NCI-H510A (cell line): Measurements from ENCODE around the gene TBX21.
"Not testable (repeated sequence)": the region's sequence is repeated elsewhere in the genome, so short reads cannot be mapped to it uniquely, and the experiment has no call there.

ENCODE experiments used
- DNase-seq: peaks from one replicate; lab custom pipeline; 2025; lab: John Stamatoyannopoulos, UW

Gene TBX21

DNA sequence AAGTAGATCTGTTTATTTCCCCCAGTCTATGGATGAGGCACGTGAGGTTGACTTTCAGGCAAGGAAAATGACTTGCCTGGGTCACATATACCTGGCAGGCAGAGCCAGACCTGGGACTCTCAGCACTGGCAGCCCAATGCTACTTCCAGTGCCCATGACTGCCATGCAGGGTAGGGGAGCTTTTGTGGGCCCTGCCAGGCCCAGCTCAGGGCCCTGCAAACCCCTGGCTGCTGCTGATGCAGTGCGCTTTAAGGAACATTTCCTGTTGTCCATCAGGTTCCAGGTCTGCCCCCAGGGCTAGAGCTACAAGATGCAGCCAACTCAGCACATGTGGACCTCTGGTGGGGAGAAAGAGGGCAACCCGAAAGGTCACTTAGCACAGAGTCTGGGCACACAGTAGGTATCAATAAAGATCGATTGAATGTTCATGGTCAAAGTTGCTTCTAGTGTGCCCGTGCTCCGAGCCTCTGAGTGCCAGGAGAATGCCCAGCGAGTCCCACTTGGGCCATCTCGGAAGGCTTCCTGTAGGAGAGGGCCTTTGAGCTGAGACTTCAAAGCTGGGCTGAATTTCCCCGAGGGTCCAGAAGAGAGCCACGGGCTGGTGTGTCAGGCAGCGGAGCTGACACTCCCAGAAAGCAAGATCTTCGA, 513 bp upstream of the TBX21 start:
- no peak for DNase-seq

DNA sequence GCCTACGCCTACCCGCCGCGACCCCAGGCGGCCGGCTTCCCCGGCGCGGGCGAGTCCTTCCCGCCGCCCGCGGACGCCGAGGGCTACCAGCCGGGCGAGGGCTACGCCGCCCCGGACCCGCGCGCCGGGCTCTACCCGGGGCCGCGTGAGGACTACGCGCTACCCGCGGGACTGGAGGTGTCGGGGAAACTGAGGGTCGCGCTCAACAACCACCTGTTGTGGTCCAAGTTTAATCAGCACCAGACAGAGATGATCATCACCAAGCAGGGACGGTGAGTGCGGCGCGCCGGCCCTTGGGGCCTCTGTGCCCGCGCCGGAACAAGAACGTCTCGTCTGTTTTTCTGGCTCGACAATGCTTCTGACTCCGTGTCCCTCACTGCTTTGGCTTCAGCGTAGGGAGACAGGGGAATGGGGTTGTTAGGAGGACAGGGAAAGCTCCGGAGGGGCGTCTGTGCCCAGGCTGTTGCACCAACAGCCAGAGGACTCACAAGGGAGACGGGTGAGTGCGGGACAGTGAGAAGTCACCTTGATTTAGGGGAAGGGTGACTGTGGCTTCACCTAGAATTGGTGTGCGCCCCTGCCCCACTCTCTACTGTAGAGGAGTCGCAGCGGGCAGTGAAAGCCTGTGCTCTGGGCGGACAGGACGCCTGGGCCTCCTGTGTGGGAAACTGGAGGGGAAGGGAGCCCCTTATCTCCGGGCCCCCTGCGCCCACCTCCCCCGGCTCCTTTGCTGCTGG, 806 bp downstream of the TBX21 start:
- no peak for DNase-seq

DNA sequence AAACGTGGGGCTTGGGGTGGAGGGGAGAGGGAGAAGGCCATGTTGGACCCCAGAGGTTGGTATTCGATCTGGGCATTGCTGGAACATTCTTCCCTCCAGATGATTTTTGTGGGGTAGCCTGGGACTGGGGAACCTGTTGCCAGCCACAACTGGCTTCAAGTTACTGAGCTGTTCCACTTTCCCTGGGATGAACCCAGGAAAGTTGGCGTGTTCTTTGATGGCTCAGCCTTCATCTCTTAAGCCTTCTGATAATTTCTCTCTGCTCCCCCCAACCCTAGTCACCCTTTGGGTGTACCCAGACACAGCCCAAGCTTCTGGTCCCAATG, 2.1 kb downstream of the TBX21 start:
- no peak for DNase-seq

DNA sequence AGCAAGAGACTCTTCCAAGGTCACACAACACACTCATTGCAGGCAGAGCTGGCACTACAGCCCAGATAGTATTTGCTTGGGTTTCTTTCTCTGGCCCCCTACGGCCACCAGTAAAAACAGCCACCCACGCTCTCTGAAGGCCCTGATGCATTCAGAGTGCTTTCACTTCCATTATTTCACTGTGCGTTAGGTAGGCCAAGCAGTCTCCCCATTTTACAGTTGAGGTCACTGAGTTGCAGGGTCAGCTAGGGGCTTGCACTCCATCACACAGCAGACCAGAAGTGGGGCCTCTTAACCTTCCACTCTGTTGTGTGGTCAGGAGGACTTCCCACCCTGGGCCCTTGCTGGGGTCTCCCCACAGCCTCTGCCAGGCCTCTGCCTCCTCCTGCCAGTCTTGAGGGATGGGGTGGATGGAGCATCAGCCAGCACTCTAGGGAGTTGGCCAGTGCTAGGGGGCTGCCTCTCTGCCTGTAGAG, 2.5 kb downstream of the TBX21 start:
- DNase-seq, result no peak

DNA sequence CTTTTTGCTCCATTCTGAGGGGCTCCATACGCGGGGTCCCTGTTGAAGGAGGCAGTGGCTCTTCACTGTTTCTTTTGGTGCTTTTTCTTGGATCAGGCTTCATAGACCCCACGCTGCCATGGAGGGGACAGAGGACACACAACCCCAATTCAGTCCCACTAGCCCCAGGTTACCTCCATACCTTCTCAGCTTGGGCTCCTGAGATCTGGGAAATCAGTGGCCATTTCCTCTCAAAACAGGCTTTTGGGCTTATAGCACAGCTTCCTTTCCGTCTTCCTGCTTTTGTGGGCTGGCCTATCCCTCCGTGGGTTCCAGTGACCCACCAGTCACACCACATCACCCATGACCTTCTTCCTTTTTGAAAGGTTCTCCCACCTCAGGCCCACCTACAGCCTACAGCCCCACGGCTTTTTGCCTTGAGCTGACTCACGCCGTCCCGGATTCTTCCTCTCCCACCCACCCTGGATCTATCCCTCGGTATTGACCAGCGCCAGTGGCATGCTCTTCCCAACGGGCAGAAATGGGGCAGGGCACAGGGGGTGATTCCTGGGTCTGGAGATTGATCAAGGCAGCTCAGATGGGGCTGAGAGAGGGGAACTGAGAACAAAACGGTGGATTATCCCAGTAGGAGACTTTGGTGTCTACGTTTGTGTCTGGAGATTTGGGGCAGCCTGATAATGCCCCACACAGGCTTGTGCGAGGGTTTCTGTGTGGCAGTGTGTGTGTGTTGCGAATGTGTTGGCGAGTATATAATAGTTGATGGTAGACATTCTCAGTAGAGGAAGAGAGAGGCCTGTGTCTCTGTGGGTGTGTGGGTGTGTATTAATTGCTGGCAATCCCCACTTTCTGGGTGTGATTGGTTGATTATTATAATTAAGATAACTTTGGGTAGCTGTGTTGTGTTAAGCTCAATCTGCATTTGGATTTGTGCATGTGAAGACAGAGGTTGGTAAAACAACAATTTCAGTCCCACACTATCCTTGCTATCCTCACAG, 3.8 kb downstream of the TBX21 start:
- DNase-seq, result no peak

DNA sequence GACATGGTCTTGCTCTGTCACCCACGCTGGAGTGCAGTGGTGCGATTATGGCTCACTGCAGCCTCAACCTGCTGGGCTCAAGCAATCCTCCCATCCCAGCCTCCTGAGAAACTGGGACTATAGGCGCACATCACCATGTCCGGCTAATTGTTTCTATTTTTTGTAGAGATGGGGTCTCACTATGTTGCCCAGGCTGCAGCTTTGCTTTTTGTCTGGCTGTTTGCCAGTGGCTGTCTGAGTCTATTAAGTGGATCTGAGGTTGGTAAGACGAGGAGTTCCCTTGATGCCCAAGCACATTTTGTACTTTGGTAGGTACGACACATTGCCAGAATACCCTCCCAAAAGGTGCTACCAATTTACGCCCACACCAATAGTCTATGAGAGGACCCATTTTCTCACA, 5.1 kb downstream of the TBX21 start:
- no peak for DNase-seq

DNA sequence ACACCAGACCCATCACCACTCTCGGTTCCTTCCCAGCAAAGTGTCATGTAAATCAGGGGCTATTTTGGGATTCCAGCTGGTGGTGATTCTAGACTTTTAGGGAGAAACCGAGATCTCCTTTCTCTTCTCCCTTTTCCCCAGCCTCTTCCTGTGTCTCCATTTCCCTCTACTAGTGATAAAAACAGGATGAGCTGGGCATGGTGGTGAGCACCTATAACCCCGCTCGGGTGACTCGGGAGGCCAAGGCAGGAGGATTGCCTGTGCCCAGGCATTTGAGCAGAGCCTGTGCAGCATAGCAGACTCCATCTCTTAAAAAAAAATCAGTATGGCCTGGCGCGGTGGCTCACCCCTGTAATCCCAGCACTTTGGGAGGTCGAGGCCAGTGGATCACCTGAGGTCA, 6.1 kb downstream of the TBX21 start:
- no peak for DNase-seq

DNA sequence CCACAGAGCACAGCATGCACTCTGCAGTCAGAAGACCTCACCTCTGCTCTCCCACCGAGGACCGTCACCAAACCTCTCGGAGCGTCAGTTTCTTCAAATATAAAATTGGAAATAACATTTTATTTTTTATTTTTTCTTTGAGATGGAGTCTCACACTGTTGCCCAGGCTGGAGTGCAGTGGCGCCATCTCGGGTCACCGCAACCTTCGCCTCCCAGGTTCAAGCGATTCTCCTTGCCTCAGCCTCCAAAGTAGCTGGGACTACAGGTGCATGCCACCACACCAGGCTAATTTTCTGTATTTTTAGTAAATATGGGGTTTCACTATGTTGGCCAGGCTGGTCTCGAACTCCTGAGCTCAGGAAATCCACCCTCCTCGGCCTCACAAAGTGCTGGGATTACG, 6.9 kb downstream of the TBX21 start:
- DNase-seq, result not testable (repeated sequence)

DNA sequence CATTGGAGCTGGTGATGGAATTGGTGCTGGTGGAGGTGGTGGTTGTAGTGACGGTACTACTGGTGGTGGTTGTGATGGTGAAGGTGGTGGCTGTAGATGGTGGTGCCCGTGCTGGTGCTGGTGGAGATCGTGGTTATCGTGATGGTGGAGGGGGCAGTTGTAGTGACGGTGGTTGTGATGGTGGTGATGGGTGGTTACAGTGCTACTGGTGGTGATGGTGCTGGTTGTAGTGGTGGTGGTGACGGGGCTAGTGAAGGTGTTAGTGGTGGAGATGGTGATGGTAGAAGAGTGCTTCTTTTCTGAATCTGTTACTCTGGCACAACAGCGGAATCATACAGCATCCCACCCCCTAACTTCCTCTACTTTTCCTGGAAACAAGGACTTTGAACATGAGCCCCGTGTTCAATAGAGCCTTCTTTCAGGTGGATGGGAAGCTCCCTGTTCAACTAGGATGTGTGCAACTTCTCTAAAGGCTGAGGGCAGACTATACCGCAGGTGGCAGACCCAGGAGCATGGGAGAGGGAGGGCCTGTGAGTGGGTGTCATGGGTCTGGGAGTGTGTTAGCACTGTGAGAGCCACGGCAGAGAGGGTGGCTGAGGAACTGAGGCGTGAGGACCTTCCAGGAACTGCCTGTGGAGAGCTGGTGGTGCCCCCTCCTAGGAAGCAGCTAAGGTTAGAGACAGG, 8.2 kb downstream of the TBX21 start:
- DNase-seq, result no peak

DNA sequence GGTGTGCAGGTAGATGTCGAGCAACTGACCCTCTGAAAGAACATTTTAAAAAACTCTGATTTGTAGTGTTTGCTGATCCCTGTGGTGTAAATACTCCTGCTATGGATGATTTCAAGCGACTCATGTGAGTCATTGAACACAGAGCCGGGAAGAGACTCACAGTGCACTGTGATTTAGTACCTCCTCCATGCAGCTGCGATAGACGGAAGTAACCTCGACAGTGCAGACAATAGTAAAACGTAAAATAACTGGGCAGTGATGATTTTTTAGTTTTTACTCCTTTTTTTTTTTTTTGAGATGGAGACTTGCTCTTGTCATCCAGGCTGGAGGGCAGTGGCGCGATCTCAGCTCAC, 8.7 kb downstream of the TBX21 start:
- no peak for DNase-seq

DNA sequence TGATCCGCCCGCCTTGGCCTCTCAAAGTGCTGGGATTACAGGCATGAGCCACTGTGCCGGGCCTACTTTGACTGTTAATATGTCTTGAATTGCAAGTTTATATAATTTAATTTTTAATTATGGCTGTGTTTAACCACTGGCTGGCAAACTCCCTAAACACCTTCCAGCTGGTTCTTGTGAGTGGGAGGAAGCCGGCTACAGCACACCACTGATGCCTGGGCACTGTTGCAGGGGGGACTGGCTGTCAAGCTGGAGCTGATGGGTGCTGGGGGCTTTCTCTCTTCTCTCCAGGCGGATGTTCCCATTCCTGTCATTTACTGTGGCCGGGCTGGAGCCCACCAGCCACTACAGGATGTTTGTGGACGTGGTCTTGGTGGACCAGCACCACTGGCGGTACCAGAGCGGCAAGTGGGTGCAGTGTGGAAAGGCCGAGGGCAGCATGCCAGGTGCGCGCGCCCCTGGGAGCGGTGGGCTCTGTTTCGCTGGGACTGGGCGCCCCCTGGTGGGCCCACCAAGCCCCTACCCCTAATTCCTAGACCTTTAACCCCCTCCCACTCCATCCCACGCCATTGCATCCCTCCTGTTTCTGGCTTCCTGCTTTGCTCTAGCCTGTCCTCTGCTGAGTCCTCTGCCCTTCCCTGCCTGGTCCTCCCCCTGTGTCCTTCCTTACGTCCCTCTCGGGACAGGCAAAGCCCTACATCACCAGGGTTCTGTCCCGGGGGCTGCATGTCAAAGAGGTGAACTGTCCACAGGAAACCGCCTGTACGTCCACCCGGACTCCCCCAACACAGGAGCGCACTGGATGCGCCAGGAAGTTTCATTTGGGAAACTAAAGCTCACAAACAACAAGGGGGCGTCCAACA, 9.5 kb downstream of the TBX21 start:
- no peak for DNase-seq

DNA sequence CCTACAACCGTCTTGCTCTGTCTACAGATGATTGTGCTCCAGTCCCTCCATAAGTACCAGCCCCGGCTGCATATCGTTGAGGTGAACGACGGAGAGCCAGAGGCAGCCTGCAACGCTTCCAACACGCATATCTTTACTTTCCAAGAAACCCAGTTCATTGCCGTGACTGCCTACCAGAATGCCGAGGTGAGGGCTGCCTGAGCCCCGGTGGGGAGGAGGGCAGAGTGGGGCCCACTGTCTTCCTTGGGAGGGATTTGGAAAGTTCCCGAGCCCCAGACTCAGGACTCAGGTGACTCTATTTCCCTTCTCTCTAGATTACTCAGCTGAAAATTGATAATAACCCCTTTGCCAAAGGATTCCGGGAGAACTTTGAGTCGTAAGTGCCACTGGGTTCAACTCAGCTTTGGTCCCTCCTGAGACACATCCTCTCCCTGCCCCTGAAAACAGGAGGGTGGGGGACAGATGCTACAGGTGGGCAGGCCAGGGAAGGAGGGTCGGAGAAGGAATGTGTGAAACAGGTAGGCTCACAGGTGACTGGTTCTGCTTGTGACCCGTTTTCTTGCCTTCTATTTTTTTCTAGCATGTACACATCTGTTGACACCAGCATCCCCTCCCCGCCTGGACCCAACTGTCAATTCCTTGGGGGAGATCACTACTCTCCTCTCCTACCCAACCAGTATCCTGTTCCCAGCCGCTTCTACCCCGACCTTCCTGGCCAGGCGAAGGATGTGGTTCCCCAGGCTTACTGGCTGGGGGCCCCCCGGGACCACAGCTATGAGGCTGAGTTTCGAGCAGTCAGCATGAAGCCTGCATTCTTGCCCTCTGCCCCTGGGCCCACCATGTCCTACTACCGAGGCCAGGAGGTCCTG, 11.4 kb downstream of the TBX21 start:
- DNase-seq, result no peak

DNA sequence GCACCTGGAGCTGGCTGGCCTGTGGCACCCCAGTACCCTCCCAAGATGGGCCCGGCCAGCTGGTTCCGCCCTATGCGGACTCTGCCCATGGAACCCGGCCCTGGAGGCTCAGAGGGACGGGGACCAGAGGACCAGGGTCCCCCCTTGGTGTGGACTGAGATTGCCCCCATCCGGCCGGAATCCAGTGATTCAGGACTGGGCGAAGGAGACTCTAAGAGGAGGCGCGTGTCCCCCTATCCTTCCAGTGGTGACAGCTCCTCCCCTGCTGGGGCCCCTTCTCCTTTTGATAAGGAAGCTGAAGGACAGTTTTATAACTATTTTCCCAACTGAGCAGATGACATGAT, 12.0 kb downstream of the TBX21 start:
- no peak for DNase-seq

DNA sequence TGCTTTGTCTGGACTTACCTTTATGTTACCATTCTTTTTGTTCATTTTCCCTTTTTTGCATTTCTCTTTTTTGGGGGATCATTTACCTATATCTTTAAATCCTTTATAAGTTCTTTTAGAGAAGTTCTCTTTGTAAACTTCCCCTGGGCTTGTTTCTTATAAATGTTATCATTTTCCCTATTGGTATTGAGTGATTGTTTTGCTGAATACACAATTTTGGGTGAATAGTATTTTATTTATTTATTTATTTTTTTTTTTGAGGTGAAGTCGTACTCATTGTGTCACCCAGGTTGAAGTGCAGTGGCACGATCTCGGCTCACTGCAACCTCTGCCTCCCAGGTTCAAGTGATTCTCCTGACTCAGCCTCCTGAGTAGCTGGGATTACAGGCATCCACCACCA, 18.4 kb downstream of the TBX21 start:
- no peak for DNase-seq

DNA sequence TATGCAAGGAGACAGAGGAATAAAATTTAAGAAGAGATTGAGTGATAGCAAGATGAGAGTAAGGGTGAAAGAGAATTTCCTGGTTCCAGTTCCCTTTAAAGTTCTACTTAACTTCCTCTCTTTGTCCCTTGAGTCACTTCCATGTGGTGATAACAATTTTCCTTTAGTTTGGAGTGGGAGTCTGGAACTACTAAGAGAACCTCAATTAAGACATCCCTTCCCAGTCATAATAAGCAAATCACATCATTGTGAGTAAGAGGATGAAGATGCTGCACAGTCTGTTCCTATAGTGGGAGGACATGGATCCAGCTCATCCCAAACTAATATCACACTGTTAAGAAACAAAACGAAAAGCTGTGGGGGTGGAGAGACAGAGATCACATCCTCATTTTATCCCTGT, 24.4 kb downstream of the TBX21 start:
- DNase-seq, result no peak

DNA sequence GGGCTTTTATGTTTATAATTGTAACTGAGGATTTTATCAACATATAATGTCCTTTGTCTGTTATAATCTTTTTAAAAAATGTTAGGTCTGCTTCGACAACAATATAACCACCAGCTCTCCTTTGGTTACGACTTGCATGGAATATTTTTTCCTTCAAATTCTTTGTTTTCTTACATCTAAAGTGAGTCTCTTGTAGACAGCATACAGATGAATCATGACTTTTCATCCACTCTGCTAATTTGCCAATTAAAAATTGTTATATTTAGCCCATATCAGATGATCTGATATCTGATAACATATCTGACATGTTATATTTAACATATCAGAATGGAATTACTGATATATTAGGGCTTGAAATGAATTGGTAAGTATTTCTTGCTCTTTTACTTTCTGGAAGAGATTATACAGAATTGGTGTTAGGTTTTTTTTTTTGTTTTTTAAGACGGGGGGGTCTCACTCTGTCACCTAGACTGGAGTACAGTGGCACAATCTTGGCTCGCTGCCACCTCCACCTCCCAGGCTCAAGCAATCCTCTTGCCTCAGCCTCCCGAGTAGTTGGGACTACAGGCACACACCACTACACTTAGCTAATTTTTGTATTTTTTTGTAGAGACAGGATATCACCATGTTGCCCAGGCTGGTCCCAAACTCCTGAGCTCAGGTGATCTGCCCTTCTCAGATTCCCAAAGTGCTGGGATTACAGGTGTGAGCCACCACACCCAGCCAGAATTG, 27.5 kb downstream of the TBX21 start:
- no peak for DNase-seq

DNA sequence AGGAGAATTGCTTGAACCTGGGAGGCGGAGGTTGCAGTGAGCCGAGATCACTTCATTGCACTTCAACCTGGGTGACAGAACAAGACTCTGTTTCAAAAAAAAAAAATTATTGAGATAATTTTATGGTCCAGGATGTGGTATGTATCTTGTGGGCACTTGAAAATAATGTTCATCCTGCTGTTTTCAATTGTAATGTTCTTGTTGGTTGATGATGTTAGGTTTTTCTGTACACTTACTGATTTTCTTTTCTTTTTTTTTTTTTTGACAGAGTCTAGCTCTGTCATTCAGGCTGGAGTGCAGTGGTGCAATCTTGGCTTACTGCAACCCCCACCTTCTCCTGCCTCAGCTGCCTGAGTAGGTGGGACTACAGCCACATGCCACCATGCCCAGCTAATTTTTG, 29.7 kb downstream of the TBX21 start:
- no peak for DNase-seq

DNA sequence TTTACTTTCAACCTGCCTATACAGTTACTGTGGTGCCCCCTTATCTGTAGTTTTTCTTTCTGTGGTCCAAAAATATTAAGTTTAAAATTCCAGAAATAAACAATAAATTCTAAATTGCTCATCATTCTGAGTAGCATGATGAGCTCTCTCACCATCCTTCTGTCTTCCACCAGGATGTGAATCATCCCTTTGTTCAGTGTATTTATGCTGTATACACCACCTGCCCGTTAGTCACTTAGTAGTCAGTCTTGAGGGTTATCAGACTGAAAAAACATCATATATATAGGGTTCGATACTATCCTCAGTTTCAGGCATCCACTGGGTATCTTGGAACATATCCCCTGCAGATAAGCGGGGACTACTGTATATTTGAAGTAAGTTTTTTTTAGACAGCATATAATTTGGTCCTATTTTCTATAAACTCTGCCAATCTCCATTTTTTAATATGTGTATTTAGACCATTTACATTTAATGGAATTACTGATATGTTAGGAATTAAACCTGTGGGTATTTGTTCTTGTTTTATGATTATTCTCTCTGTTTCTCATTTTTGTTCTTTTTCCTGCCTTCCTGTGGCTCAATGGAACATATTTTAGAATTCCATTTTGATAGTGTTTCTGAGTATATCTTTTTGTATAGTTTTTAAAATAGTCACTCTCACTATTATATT, 31.0 kb downstream of the TBX21 start:
- DNase-seq, result no peak

DNA sequence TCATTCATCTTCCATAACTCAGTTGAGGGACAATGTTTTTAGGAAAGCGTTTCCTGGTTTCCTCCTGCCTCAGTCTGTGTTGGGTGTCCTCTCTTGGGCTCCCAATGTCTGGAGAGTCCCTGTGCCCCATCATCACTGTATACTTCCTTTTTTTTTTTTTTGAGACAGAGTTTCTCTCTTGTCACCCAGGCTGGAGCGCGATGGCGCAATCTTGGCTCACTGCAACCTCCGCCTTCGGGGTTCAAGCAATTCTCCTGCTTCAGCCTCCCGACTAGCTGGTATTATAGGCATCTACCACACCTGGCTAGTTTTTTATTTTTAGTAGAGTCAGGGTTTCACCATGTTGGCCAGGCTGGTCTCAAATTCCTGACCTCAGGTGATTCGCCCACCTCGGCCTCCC, 40.6 kb downstream of the TBX21 start:
- not testable (repeated sequence) for DNase-seq
